ENCODE results near the gene DACT2. TPM values are rescaled to one million over a fixed set of nuclear protein-coding genes. Genes with fewer than 3 reads are reported as not detected.

Gene DACT2
- total and polyA plus RNA-seq, 4 donors = 0.25 to 2.8 (median 0.88) TPM

DNA sequence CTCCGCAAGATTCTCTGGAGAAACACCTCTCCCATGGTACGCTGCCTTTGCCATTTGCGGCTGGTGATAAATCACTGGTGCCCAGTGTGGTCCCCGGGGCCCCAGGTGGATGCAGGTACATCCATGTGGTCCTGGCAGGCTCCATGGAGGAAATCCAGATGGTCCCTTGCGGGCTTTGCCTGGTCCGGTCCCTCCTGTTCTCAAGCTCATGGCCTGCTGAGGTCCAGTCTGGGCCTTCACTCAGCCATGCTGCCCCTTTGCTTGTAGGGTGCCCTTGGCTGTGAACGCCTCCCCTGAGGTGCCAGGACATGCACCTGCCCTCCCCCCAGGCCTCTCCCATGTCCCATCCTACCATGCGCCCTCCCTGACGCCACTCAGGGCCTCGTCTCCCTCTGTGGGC lies 21.2 kb upstream of the DACT2 start:
- TF ChIP-seq, protein P1, sequence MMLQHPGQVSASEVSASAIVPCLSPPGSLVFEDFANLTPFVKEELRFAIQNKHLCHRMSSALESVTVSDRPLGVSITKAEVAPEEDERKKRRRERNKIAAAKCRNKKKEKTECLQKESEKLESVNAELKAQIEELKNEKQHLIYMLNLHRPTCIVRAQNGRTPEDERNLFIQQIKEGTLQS (IDR thresholded peaks at IDR 0.05) = no peak
- no peak for TF ChIP-seq HNF4A (conservative IDR thresholded peaks at IDR 0.05)
- TF ChIP-seq YY1 (IDR thresholded peaks at IDR 0.05) = no peak
- TF ChIP-seq FOXA1 (IDR thresholded peaks at IDR 0.05) = no peak
- TF ChIP-seq JUND (IDR thresholded peaks at IDR 0.05) = no peak
- TF ChIP-seq, protein P2, sequence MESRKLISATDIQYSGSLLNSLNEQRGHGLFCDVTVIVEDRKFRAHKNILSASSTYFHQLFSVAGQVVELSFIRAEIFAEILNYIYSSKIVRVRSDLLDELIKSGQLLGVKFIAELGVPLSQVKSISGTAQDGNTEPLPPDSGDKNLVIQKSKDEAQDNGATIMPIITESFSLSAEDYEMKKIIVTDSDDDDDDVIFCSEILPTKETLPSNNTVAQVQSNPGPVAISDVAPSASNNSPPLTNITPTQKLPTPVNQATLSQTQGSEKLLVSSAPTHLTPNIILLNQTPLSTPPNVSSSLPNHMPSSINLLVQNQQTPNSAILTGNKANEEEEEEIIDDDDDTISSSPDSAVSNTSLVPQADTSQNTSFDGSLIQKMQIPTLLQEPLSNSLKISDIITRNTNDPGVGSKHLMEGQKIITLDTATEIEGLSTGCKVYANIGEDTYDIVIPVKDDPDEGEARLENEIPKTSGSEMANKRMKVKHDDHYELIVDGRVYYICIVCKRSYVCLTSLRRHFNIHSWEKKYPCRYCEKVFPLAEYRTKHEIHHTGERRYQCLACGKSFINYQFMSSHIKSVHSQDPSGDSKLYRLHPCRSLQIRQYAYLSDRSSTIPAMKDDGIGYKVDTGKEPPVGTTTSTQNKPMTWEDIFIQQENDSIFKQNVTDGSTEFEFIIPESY (IDR thresholded peaks at IDR 0.05) = no peak
- TF ChIP-seq, protein P3, sequence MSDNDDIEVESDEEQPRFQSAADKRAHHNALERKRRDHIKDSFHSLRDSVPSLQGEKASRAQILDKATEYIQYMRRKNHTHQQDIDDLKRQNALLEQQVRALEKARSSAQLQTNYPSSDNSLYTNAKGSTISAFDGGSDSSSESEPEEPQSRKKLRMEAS (IDR thresholded peaks at IDR 0.05) = no peak
- no peak for TF ChIP-seq HNF4G (IDR thresholded peaks at IDR 0.05)
- TF ChIP-seq, protein P4, sequence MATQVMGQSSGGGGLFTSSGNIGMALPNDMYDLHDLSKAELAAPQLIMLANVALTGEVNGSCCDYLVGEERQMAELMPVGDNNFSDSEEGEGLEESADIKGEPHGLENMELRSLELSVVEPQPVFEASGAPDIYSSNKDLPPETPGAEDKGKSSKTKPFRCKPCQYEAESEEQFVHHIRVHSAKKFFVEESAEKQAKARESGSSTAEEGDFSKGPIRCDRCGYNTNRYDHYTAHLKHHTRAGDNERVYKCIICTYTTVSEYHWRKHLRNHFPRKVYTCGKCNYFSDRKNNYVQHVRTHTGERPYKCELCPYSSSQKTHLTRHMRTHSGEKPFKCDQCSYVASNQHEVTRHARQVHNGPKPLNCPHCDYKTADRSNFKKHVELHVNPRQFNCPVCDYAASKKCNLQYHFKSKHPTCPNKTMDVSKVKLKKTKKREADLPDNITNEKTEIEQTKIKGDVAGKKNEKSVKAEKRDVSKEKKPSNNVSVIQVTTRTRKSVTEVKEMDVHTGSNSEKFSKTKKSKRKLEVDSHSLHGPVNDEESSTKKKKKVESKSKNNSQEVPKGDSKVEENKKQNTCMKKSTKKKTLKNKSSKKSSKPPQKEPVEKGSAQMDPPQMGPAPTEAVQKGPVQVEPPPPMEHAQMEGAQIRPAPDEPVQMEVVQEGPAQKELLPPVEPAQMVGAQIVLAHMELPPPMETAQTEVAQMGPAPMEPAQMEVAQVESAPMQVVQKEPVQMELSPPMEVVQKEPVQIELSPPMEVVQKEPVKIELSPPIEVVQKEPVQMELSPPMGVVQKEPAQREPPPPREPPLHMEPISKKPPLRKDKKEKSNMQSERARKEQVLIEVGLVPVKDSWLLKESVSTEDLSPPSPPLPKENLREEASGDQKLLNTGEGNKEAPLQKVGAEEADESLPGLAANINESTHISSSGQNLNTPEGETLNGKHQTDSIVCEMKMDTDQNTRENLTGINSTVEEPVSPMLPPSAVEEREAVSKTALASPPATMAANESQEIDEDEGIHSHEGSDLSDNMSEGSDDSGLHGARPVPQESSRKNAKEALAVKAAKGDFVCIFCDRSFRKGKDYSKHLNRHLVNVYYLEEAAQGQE (IDR thresholded peaks at IDR 0.05) = no peak
- no peak for TF ChIP-seq GABPA (IDR thresholded peaks at IDR 0.05 in 1 of 2, conservative IDR thresholded peaks at IDR 0.05 in 1 of 2)
- TF ChIP-seq SP1 (IDR thresholded peaks at IDR 0.05) = no peak
- no peak for TF ChIP-seq TAF1 (conservative IDR thresholded peaks at IDR 0.05)
- no peak for TF ChIP-seq NR2F2 (IDR thresholded peaks at IDR 0.05)
- TF ChIP-seq, protein P5, sequence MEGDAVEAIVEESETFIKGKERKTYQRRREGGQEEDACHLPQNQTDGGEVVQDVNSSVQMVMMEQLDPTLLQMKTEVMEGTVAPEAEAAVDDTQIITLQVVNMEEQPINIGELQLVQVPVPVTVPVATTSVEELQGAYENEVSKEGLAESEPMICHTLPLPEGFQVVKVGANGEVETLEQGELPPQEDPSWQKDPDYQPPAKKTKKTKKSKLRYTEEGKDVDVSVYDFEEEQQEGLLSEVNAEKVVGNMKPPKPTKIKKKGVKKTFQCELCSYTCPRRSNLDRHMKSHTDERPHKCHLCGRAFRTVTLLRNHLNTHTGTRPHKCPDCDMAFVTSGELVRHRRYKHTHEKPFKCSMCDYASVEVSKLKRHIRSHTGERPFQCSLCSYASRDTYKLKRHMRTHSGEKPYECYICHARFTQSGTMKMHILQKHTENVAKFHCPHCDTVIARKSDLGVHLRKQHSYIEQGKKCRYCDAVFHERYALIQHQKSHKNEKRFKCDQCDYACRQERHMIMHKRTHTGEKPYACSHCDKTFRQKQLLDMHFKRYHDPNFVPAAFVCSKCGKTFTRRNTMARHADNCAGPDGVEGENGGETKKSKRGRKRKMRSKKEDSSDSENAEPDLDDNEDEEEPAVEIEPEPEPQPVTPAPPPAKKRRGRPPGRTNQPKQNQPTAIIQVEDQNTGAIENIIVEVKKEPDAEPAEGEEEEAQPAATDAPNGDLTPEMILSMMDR (IDR thresholded peaks at IDR 0.05; ENCODE audit: low read depth, low read length, missing input control) = no peak
- no peak for TF ChIP-seq RAD21 (IDR thresholded peaks at IDR 0.05)
- no peak for TF ChIP-seq EGR1 (IDR thresholded peaks at IDR 0.05; ENCODE audit: low read depth in 2 of 2)
- H3K27ac ChIP-seq (ENCODE audit: low read depth in 1 of 2, low read length in 2 of 2) = no peak overlapping the region
- DNase-seq (ENCODE audit: low spot score) = no peak
- no peak overlapping the region for H3K9ac ChIP-seq (ENCODE audit: low read depth in 1 of 2, low read length in 2 of 2)
- H3K4me3 ChIP-seq (ENCODE audit: low read depth in 1 of 3, low read length in 3 of 3) = no peak overlapping the region
- no peaks in the 10 kb centered on the region for H3K4me1 ChIP-seq (ENCODE audit: control insufficient read depth in 4 of 4, insufficient read depth in 4 of 4, low read length in 3 of 4)
- no peaks in the 10 kb centered on the region for H3K27me3 ChIP-seq (ENCODE audit: control insufficient read depth in 4 of 4, insufficient read depth in 4 of 4, low read length in 3 of 4)
- H3K36me3 ChIP-seq (ENCODE audit: control insufficient read depth in 4 of 4, insufficient read depth in 3 of 4, low read depth in 1 of 4, low read length in 3 of 4) = no peaks in the 10 kb centered on the region
- H3K9me3 ChIP-seq (ENCODE audit: control insufficient read depth in 4 of 4, low read length in 3 of 4) = no peaks in the 10 kb centered on the region
- 95% methylated on average over 10 of the region's 10 CpGs for WGBS

DNA sequence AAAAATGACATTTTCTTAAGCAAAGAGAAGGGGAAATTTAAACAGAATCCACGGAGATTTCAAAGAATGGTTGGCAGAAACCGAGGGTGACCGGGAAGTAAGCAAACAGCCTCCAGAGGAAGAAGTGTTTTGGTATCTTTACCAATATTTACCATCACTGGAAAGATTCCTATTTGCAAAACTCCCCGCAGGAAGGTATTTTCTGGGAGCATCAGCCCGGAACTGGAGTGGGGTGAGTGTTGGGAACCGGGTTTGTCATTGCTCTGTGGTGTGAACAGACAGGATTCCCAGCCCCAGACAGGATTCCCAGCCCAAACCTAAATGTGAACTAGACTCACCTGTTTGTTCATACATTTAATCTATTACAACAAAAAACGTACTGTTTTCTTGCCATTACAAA lies 19.2 kb upstream of the DACT2 start:
- WGBS = 72% methylated on average over 7 of the region's 7 CpGs
- H3K27ac ChIP-seq (ENCODE audit: low read depth in 1 of 2, low read length in 2 of 2) = no peak overlapping the region
- TF ChIP-seq FOXA1 (IDR thresholded peaks at IDR 0.05) (no peak), RXRA (IDR thresholded peaks at IDR 0.05) (no peak), FOXA2 (IDR thresholded peaks at IDR 0.05) (no peak), RAD21 (IDR thresholded peaks at IDR 0.05) (no peak), GABPA (IDR thresholded peaks at IDR 0.05 in 1 of 2, conservative IDR thresholded peaks at IDR 0.05 in 1 of 2) (no peak), NR2F2 (IDR thresholded peaks at IDR 0.05) (no peak), SP1 (IDR thresholded peaks at IDR 0.05) (no peak)
- TF ChIP-seq, protein P2 (IDR thresholded peaks at IDR 0.05) = no peak
- TF ChIP-seq, protein P1 (IDR thresholded peaks at IDR 0.05) = no peak
- TF ChIP-seq, protein P5 (IDR thresholded peaks at IDR 0.05; ENCODE audit: low read depth, low read length, missing input control) = no peak

More for the DNA sequence above, 19.2 kb upstream of the DACT2 start:
- Histone ChIP-seq H3K36me3 (ENCODE audit: control insufficient read depth in 4 of 4, insufficient read depth in 3 of 4, low read depth in 1 of 4, low read length in 3 of 4) (no peaks in the 10 kb centered on the region), H3K9ac (ENCODE audit: low read depth in 1 of 2, low read length in 2 of 2) (no peak overlapping the region), H3K4me1 (ENCODE audit: control insufficient read depth in 4 of 4, insufficient read depth in 4 of 4, low read length in 3 of 4) (no peaks in the 10 kb centered on the region), H3K27me3 (ENCODE audit: control insufficient read depth in 4 of 4, insufficient read depth in 4 of 4, low read length in 3 of 4) (no peaks in the 10 kb centered on the region), H3K9me3 (ENCODE audit: control insufficient read depth in 4 of 4, low read length in 3 of 4) (no peaks in the 10 kb centered on the region), H3K4me3 (ENCODE audit: low read depth in 1 of 3, low read length in 3 of 3) (no peak overlapping the region)
- no peak for DNase-seq (ENCODE audit: low spot score)

Data from liver (tissue), 9 donors.